SK-N-DZ (cell line): ENCODE results near the gene RAB3D.
"Not testable (repeated sequence)": the region's sequence is repeated elsewhere in the genome, so short reads cannot be mapped to it uniquely, and the experiment has no call there.

Experiments
- DNase-seq: peaks from one replicate; pipeline ENCODE4 v3.0.0-alpha.2; 2015; ENCODE audit warnings: low spot score

Gene RAB3D

DNA sequence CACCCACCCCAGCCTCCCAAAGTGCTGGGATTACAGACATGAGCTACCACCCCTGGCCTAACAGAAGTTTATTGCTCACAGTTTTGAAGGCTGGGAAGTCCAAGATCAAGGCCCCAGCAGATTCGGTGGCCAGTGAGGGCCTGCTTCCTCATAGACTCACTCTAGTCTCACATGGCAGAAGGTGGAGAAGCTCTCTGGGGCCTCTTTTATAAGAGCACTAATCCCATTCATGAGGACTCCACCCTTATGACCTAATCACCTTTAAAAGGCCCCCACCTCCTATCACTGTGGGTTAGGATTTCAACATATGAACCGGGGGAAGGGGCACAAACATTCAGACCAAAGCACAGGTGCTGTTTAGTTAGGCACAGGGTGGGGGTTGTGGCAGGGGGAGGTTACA is 28.1 kb upstream of the RAB3D start:
- no peak for DNase-seq

- DNase-seq: no peak
Measured at GRCh38 chr19:11365557-11366117, 26.2 kb upstream of the RAB3D start.

- DNase-seq: no peak
Measured at GRCh38 chr19:11364935-11365334, 25.5 kb upstream of the RAB3D start.

DNA sequence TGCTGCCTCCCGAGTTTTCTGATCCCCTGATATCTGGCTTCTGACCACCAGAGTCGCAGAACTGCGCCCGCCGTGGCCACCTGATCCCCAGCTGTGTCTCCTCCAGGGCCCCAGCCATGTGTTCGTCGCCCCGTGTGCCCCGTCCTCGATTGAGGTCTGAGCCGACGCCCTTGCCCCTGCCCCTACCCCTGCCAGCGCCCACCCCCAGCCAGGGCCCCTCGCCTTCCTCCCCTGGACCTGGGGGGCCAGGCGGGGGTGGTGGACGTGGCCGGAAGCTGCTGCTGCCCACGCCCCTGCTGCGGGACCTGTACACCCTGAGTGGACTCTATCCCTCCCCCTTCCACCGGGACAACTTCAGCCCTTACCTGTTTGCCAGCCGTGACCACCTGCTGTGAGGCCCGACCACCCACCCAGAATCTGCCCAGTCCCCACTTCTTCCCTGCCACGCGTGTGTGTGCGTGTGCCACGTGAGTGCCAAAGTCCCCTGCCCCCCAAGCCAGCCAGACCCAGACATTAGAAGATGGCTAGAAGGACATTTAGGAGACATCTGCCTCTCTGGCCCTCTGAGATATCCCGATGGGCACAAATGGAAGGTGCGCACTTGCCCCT is 24.9 kb upstream of the RAB3D start:
- DNase-seq: no peak

- DNase-seq: no peak
Measured at GRCh38 chr19:11363881-11364280, 24.4 kb upstream of the RAB3D start.

DNA sequence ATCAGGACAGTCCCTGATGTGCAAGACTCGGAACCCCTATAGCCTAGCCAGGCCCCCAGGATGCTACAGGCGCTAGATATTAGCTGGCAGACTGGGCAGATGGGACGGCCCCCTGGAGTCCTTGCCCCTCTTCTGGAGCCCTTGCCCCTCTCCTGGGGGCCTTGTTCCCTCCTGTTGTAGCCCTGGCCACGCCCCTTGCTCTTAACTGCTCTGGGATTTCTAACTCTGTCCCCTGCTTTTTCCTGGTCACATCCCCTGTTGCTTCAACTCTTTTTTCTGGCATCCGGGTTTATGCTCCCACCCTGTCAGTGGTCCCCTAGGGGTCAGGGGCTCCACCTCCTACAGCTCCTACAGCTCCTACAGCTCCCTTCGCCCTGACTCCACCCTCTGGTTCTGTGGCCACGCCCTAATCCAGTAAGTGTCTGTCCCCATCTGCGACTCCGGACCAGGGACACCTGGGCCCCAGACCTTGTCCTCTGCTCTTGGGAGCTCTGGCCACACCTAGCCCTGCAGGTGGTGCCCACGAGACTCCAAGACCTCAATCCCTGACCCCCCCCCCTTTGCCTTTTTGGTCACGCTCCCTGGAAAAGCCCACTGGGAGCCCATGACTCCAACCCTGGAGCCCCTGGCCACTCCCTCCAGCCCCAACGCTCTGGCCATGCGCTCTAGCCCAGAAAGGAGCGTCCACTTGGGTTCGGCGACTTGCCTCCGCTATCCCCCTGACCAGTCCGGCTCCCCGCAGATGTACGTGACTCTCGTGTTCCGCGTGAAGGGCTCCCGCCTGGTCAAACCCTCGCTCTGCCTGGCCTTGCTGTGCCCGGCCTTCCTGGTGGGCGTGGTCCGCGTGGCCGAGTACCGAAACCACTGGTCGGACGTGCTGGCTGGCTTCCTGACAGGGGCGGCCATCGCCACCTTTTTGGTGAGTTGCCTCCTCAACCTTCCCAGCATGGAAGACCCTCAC is 22.6 kb upstream of the RAB3D start:
- no peak for DNase-seq

DNA sequence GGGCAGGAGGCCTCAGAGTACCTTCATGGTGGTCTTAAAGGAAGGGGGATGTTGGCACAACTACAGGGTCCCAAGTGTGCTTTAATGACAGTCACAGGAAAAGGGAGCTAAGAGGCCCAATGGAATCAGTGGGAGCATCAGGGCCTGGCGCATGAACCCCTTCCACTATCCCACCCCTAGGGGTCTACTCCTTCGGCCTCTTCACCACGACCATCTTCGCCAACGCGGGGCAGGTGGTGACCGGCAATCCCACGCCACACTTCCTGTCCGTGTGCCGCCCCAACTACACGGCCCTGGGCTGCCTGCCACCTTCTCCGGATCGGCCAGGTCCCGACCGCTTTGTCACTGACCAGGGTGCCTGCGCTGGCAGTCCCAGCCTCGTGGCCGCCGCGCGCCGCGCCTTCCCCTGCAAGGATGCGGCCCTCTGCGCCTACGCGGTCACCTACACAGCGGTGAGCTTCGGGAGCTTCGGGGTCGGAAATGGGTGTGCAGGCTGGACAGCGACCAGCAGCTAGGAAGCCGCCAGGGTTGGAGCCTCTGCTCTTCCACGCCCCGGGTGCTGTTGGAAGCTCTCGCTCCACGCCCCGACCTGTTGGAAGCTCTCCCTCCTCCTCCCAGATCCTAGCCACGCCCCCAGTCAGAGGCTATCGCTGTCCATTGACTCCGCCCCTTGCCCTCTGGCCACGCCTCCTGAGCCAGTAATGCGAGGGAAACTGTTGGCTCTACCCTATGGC is 21.7 kb upstream of the RAB3D start:
- no peak for DNase-seq

DNA sequence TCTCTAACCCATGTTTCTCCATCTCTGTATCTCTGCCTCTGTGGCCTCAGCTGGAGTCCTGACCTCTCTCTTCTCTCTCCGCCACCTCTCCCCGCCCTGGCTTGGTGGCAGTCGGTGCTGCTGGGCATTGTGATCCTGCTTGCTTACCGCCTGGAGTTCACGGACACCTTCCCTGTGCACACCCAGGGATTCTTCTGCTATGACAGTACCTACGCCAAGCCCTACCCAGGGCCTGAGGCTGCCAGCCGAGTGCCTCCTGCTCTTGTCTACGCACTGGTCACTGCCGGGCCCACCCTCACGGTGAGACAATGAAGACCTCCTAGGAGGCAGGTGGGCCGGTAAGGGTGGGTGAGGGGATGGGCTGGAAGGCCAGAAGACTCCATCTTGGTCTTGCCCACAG is 20.0 kb upstream of the RAB3D start:
- no peak for DNase-seq

GRCh38 chr19:11356676-11357550 is 17.5 kb upstream of the RAB3D start:
- no peak for DNase-seq

DNA sequence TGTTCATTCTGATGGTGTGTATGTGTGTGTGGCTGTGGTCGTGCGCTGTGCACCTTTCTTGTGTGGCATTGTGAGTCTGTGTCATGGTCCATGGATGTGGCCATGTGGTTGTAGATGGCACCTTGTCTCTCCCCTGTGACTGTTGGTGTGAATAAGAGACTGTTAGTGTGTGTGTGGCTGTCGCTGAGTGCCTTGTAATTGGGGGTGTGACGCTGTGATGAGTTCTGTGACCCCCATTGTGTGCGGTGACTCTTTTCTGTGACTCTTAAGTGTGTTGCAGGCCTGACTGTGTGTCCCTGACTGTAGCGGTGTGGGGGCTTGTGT is 16.6 kb upstream of the RAB3D start:
- DNase-seq: no peak

DNA sequence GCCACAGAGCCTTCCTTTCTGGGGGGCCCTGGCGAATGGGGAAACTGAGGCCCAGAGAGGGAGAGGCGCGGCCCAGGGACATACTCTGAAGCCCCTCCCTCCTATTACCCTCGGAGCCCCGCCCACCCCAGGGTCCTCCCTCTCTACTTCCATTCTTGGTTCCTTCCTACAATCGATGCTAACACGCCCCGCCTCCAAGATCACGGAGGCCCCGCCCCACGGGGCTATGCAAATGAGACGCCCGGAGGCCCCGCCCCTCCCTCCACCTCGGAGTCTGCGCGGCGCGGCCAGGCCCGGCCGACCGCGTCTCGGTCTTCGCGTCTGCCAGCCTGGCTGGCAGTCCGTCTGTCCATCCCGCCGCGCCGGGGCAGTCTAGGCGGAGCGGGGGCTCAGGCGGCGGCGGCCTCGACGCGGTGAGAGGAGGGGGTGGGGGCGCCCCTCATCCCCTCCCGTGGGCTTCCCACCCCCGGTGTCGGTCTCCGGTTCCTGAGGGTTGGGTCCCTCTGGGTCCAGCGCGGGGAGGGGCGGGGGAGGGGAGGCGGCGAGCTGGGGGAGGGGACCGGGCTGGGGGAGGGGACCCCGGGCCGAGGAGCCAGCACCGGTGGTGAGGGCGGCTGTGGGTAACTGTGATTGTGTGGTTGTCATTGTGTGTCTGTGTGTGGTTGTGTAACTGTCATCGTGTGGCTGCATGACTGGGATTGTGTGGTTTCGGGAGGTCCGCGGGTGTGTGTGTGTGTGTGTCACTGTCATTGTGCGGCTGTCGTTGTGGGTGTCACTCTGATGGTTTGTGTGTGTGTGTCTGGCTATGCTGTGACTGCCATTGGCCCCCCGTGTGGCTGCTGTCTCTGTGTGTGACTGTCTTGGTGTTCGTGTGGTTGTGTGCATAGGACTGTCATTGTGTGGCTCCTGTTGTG is 16.0 kb upstream of the RAB3D start, which contains the start of gene PLPPR2:
TSS of gene PLPPR2 (plus strand) at position 273 of the 914 bp plus-strand sequence. CDS start 2,242 bp downstream, outside the sequence.
- peak; percentile 87 for DNase-seq

DNA sequence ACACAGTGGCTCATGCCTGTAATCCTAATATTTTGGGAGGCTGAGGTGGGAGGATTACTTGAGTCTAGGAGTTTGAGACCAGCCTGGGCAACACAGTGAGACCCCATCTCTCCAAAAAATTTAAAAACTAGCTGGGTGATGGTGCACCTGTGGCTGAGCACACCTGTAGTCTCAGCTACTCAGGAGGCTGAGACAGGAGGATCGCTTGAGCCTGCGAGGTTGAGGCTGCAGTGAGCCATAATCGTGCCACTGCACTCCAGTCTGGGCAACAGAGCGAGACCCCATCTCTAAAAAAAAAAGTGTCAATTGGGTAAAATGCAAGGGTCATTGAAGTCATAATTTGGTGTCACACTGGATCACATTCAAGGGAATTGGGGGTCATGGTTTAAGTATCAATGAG is 14.6 kb upstream of the RAB3D start:
- DNase-seq: not testable (repeated sequence)

GRCh38 chr19:11349171-11349570 is 9.7 kb upstream of the RAB3D start:
- no peak for DNase-seq

GRCh38 chr19:11347546-11348039 is 8.1 kb upstream of the RAB3D start:
- no peak for DNase-seq

GRCh38 chr19:11346104-11346940 is 6.9 kb upstream of the RAB3D start, which contains the start of the genes CCDC159 and TMEM205:
Gene CCDC159, plus strand, starts transcription at chr19:11346519. Its CDS starts 88 bp downstream, at chr19:11346607.
Gene TMEM205, minus strand, starts transcription at chr19:11346268. Its CDS starts 649 bp downstream, at chr19:11345619.
- peak; percentile 98 for DNase-seq

GRCh38 chr19:11345122-11345803 is 5.8 kb upstream of the RAB3D start:
- DNase-seq: no peak

GRCh38 chr19:11342429-11342828 is 3.0 kb upstream of the RAB3D start:
- DNase-seq: no peak

- not testable (repeated sequence) for DNase-seq
Measured at GRCh38 chr19:11340099-11340467, 626 bp upstream of the RAB3D start.
